DOHH2 (cell line): ENCODE data around the gene ZBTB9.
A peak's percentile ranks its signal among the peaks of the same experiment; 100 is the strongest.

Experiments
- H3F3A ChIP-seq: fragments of 200-600 bp; sonication (generic), shearing (Covaris generic); 2 replicates; pipeline ENCODE4 v1.6.0; 2016; ENCODE audit warnings: antibody characterized with exemption, mild to moderate bottlenecking; ENCODE audit not compliant: control insufficient read depth, insufficient read depth
- H3K27ac ChIP-seq: fragments of 200-600 bp; sonication (generic); 2 replicates; pipeline ENCODE4 v1.5.1; 2014; ENCODE audit warnings: low read depth, mild to moderate bottlenecking, low read length, moderate library complexity
- H3K27me3 ChIP-seq: fragments of 200-600 bp; sonication (generic); 2 replicates; pipeline ENCODE4 v1.6.1; 2014; ENCODE audit warnings: mild to moderate bottlenecking, low read length, mixed read lengths; ENCODE audit not compliant: control insufficient read depth
- H3K36me3 ChIP-seq: fragments of 200-600 bp; sonication (generic); 2 replicates; pipeline ENCODE4 v1.6.1; 2014; ENCODE audit warnings: mild to moderate bottlenecking, low read length, moderate library complexity, mixed read lengths; ENCODE audit not compliant: control insufficient read depth
- H3K4me1 ChIP-seq: fragments of 200-600 bp; sonication (generic); 2 replicates; pipeline ENCODE4 v1.6.1; 2014; ENCODE audit warnings: mild to moderate bottlenecking, low read length, mixed read lengths; ENCODE audit not compliant: control insufficient read depth
- H3K4me2 ChIP-seq: fragments of 200-600 bp; sonication (generic); 2 replicates; pipeline ENCODE4 v1.6.0; 2014; ENCODE audit warnings: mild to moderate bottlenecking, low read length, moderate library complexity
- H3K4me3 ChIP-seq: fragments of 200-600 bp; sonication (generic); 2 replicates; pipeline ENCODE4 v1.5.1; 2014; ENCODE audit warnings: mild to moderate bottlenecking, low read length, mixed read lengths
- H3K79me2 ChIP-seq: fragments of 200-600 bp; sonication (generic); 2 replicates; pipeline ENCODE4 v1.6.1; 2014; ENCODE audit warnings: mild to moderate bottlenecking, low read length, mixed read lengths; ENCODE audit not compliant: control insufficient read depth
- H3K9me2 ChIP-seq: fragments of 200-600 bp; sonication (generic); replicated peaks from 2 replicates; pipeline ENCODE4 v1.6.1; 2014; ENCODE audit warnings: mild to moderate bottlenecking, low read length, mixed read lengths; ENCODE audit not compliant: control insufficient read depth
- H3K9me3 ChIP-seq: fragments of 200-600 bp; sonication (generic); 2 replicates; pipeline ENCODE4 v1.6.1; 2014; ENCODE audit warnings: antibody characterized with exemption, low read length, mixed read lengths; ENCODE audit not compliant: control insufficient read depth, insufficient read depth
- H4K20me1 ChIP-seq: fragments of 200-600 bp; sonication (generic); 2 replicates; pipeline ENCODE4 v1.6.0; 2014; ENCODE audit warnings: low read depth, mild to moderate bottlenecking, antibody characterized with exemption, low read length, moderate library complexity; ENCODE audit not compliant: control insufficient read depth, insufficient read depth
- EZH2phosphoT487 ChIP-seq: fragments of 200-600 bp; sonication (generic); IDR thresholded peaks from 2 replicates; pipeline ENCODE4 v1.6.1; 2017; ENCODE audit warnings: borderline replicate concordance, mild to moderate bottlenecking, antibody characterized with exemption, low read length, moderate library complexity, mixed read lengths
- TF ChIP-seq, protein P1 (sequence below): fragments of 200-600 bp; sonication (generic); IDR thresholded peaks from one replicate; pipeline ENCODE4 v1.5.1; 2014; ENCODE audit warnings: antibody characterized with exemption, mild to moderate bottlenecking, low read depth, low read length; ENCODE audit not compliant: poor library complexity, severe bottlenecking

ZBTB9 gene, protein sequence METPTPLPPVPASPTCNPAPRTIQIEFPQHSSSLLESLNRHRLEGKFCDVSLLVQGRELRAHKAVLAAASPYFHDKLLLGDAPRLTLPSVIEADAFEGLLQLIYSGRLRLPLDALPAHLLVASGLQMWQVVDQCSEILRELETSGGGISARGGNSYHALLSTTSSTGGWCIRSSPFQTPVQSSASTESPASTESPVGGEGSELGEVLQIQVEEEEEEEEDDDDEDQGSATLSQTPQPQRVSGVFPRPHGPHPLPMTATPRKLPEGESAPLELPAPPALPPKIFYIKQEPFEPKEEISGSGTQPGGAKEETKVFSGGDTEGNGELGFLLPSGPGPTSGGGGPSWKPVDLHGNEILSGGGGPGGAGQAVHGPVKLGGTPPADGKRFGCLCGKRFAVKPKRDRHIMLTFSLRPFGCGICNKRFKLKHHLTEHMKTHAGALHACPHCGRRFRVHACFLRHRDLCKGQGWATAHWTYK

DNA sequence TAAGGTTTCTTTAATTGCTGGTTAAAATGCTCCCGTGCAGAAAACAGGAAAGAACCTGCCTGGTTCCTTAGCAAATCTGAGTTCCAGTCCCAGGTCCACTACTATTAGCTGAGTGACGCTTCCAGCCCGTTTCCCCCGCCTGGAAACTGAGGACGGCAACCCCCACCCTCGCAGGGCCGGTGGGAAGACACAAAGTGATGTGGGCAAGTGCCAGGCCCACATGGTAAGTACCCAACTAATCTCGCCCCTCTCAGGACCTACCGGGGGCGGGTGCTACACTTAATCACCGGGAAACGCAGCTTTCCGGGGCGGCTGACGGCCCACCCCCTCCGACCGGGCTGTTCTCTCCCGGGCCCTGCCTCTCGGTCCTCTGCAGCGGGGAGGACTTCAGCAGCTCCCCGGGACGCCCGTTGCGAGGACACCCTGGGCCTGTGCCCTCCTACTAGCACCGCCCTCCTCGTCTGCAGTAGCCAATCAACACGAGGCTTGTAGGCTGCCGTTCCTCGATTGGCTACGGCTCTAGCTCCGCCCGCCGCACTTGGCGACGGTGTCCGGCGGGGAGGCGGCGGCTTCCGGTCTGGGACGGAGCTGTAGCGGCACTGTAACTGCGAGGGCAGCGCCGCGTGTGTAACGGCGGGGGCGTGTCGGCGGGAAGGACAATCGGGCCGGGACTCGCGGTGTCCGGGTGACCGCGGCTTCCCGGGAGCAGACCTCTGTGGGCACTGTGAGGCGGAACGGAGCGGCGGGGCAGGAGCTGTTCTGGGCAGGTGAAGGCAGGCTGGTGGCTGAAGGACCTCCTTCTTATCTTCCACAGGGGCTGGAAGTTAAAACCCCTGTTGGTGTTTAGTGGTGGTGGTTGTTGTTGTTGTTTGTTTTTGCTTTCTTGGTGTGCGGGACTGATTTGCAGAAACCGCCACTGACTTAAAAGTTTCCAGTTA, at the start of gene ZBTB9:
Gene ZBTB9, plus strand, starts transcription at position 568 of the 938 bp plus-strand sequence. CDS start 525 bp downstream, outside the sequence.
- peak within 1 kb of the TSS; percentile 55 for H3K27ac ChIP-seq
- H4K20me1 ChIP-seq: no peaks in the 10 kb centered on the region
- peak within 1 kb of the TSS; percentile 100 for H3K4me3 ChIP-seq
- peaks cover 38% of the 10 kb centered on the region for H3K79me2 ChIP-seq
- H3K9me3 ChIP-seq: no peaks in the 10 kb centered on the region
- H3K27me3 ChIP-seq: no peaks in the 10 kb centered on the region
- peaks cover 27% of the 10 kb centered on the region for H3K36me3 ChIP-seq
- peaks cover 10% of the 10 kb centered on the region for H3F3A ChIP-seq
- TF ChIP-seq EZH2phosphoT487: no peak
- TF ChIP-seq, protein P1, sequence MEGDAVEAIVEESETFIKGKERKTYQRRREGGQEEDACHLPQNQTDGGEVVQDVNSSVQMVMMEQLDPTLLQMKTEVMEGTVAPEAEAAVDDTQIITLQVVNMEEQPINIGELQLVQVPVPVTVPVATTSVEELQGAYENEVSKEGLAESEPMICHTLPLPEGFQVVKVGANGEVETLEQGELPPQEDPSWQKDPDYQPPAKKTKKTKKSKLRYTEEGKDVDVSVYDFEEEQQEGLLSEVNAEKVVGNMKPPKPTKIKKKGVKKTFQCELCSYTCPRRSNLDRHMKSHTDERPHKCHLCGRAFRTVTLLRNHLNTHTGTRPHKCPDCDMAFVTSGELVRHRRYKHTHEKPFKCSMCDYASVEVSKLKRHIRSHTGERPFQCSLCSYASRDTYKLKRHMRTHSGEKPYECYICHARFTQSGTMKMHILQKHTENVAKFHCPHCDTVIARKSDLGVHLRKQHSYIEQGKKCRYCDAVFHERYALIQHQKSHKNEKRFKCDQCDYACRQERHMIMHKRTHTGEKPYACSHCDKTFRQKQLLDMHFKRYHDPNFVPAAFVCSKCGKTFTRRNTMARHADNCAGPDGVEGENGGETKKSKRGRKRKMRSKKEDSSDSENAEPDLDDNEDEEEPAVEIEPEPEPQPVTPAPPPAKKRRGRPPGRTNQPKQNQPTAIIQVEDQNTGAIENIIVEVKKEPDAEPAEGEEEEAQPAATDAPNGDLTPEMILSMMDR: no peak
- peak within 1 kb of the TSS; percentile 79 for H3K4me2 ChIP-seq
- no peaks in the 10 kb centered on the region for H3K9me2 ChIP-seq
- H3K4me1 ChIP-seq: peaks cover 15% of the 10 kb centered on the region

DNA sequence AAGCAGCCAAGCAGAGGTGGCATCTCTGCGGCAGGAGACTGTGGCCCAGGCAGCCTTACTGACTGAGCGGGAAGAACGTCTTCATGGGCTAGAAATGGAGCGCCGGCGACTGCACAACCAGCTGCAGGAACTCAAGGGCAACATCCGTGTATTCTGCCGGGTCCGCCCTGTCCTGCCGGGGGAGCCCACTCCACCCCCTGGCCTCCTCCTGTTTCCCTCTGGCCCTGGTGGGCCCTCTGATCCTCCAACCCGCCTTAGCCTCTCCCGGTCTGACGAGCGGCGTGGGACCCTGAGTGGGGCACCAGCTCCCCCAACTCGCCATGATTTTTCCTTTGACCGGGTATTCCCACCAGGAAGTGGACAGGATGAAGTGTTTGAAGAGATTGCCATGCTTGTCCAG, 49.5 kb upstream of the ZBTB9 start:
- Histone ChIP-seq H3K9me3 (no peaks in the 10 kb centered on the region), H3K36me3 (peaks cover 86% of the 10 kb centered on the region), H3K27ac (no peak overlapping the region), H3K9me2 (no peaks in the 10 kb centered on the region), H3K79me2 (peaks cover 16% of the 10 kb centered on the region), H3K4me3 (no peak overlapping the region), H3F3A (peaks cover 41% of the 10 kb centered on the region), H3K4me2 (no peak overlapping the region), H4K20me1 (no peaks in the 10 kb centered on the region), H3K27me3 (no peaks in the 10 kb centered on the region), H3K4me1 (peaks cover 9% of the 10 kb centered on the region)
- TF ChIP-seq, protein P1: no peak
- TF ChIP-seq EZH2phosphoT487: no peak

DNA sequence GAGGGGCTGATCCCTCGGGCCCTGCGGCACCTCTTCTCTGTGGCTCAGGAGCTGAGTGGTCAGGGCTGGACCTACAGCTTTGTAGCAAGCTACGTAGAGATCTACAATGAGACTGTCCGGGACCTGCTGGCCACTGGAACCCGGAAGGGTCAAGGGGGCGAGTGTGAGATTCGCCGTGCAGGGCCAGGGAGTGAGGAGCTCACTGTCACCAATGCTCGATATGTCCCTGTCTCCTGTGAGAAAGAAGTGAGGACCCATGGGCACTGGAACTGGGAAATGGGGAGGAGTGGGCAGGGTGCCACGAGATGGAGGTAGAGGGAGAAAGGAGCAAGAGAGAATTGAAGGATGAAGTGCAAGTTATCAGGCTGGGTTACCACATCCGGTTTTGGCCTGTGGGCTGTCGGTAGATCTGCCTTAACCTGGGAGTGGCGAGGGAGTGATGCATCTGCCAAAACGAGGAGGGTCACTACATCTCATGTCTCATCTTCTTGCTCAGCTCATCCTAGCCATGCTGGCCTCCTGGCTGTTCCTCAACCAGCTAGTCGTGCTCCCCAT, 48.9 kb upstream of the ZBTB9 start:
- Histone ChIP-seq H3F3A (peaks cover 41% of the 10 kb centered on the region), H3K27ac (no peak overlapping the region), H3K9me3 (no peaks in the 10 kb centered on the region), H3K4me1 (peaks cover 10% of the 10 kb centered on the region), H3K4me2 (no peak overlapping the region), H3K36me3 (peaks cover 80% of the 10 kb centered on the region), H4K20me1 (no peaks in the 10 kb centered on the region), H3K27me3 (no peaks in the 10 kb centered on the region), H3K79me2 (peaks cover 10% of the 10 kb centered on the region), H3K4me3 (no peak overlapping the region), H3K9me2 (no peaks in the 10 kb centered on the region)
- TF ChIP-seq, protein P1: no peak
- TF ChIP-seq EZH2phosphoT487: no peak
